Measurements from ENCODE around the gene PRSS53. TPM values are rescaled to one million over a fixed set of nuclear protein-coding genes. Genes with fewer than 3 reads are reported as not detected.
"Not testable (repeated sequence)": the region's sequence is repeated elsewhere in the genome, so short reads cannot be mapped to it uniquely, and the experiment has no call there.

The PRSS53 gene
- total RNA-seq (2014; rRNA removed; shearing (Covaris generic)) = 1.3 and 4.5 TPM in 2 replicates

- H3K4me3 ChIP-seq (ENCODE audit: insufficient read depth, low read depth, low read length) = no peak within 1 kb of the TSS
- no peaks in the 10 kb centered on the region for H3K27me3 ChIP-seq (ENCODE audit: control insufficient read depth, insufficient read depth, low read length)
- peak; percentile 30 for DNase-seq
- peaks cover 12% of the 10 kb centered on the region for H3K36me3 ChIP-seq (replicated peaks; ENCODE audit: control insufficient read depth, insufficient read depth, low read length)
Measured at GRCh38 chr16:31088459-31089183, at the start of gene PRSS53. Gene PRSS53, minus strand, starts transcription at chr16:31088943. Its CDS starts 134 bp downstream, at chr16:31088809.

- DNase-seq; H3K27me3 ChIP-seq (ENCODE audit: control insufficient read depth, insufficient read depth, low read length); H3K36me3 ChIP-seq (replicated peaks; ENCODE audit: control insufficient read depth, insufficient read depth, low read length); H3K4me3 ChIP-seq (ENCODE audit: insufficient read depth, low read depth, low read length): not testable (repeated sequence)
Measured at GRCh38 chr16:31136822-31137499, 48.2 kb upstream of the PRSS53 start.

GRCh38 chr16:31136287-31136662 lies 47.5 kb upstream of the PRSS53 start:
- H3K36me3 ChIP-seq (replicated peaks; ENCODE audit: control insufficient read depth, insufficient read depth, low read length) = peaks cover 13% of the 10 kb centered on the region
- DNase-seq = no peak
- H3K4me3 ChIP-seq (ENCODE audit: insufficient read depth, low read depth, low read length) = no peak overlapping the region
- H3K27me3 ChIP-seq (ENCODE audit: control insufficient read depth, insufficient read depth, low read length) = no peaks in the 10 kb centered on the region

- peak within 1 kb of the TSS; percentile 81 for H3K4me3 ChIP-seq (ENCODE audit: insufficient read depth, low read depth, low read length)
- H3K36me3 ChIP-seq (replicated peaks; ENCODE audit: control insufficient read depth, insufficient read depth, low read length) = peaks cover 13% of the 10 kb centered on the region
- no peaks in the 10 kb centered on the region for H3K27me3 ChIP-seq (ENCODE audit: control insufficient read depth, insufficient read depth, low read length)
- DNase-seq = peak; percentile 89
Measured at GRCh38 chr16:31135535-31136286, 47.0 kb upstream of the PRSS53 start, which contains the start of gene PRSS8. Gene PRSS8, minus strand, starts transcription at chr16:31135727. Its CDS starts 229 bp downstream, at chr16:31135498.

GRCh38 chr16:31134625-31135534 lies 46.1 kb upstream of the PRSS53 start:
- no peaks in the 10 kb centered on the region for H3K27me3 ChIP-seq (ENCODE audit: control insufficient read depth, insufficient read depth, low read length)
- peak; percentile 90 for DNase-seq
- H3K36me3 ChIP-seq (replicated peaks; ENCODE audit: control insufficient read depth, insufficient read depth, low read length) = peaks cover 13% of the 10 kb centered on the region
- H3K4me3 ChIP-seq (ENCODE audit: insufficient read depth, low read depth, low read length) = peak overlapping the region; percentile 81

- Histone ChIP-seq H3K36me3 (replicated peaks; ENCODE audit: control insufficient read depth, insufficient read depth, low read length) (peaks cover 13% of the 10 kb centered on the region), H3K27me3 (ENCODE audit: control insufficient read depth, insufficient read depth, low read length) (no peaks in the 10 kb centered on the region), H3K4me3 (ENCODE audit: insufficient read depth, low read depth, low read length) (peak overlapping the region; percentile 81)
- peak; percentile 72 for DNase-seq
Measured at GRCh38 chr16:31134091-31134571, 45.4 kb upstream of the PRSS53 start.

- H3K36me3 ChIP-seq (replicated peaks; ENCODE audit: control insufficient read depth, insufficient read depth, low read length) = peaks cover 13% of the 10 kb centered on the region
- H3K4me3 ChIP-seq (ENCODE audit: insufficient read depth, low read depth, low read length) = no peak overlapping the region
- no peak for DNase-seq
- H3K27me3 ChIP-seq (ENCODE audit: control insufficient read depth, insufficient read depth, low read length) = no peaks in the 10 kb centered on the region
Measured at GRCh38 chr16:31133046-31133501, 44.3 kb upstream of the PRSS53 start.

GRCh38 chr16:31132303-31132979 lies 43.7 kb upstream of the PRSS53 start:
- peak; percentile 39 for DNase-seq
- peaks cover 13% of the 10 kb centered on the region for H3K36me3 ChIP-seq (replicated peaks; ENCODE audit: control insufficient read depth, insufficient read depth, low read length)
- H3K27me3 ChIP-seq (ENCODE audit: control insufficient read depth, insufficient read depth, low read length) = no peaks in the 10 kb centered on the region
- H3K4me3 ChIP-seq (ENCODE audit: insufficient read depth, low read depth, low read length) = no peak overlapping the region

- no peaks in the 10 kb centered on the region for H3K27me3 ChIP-seq (ENCODE audit: control insufficient read depth, insufficient read depth, low read length)
- peaks cover 15% of the 10 kb centered on the region for H3K36me3 ChIP-seq (replicated peaks; ENCODE audit: control insufficient read depth, insufficient read depth, low read length)
- no peak overlapping the region for H3K4me3 ChIP-seq (ENCODE audit: insufficient read depth, low read depth, low read length)
- DNase-seq = peak; percentile 30
Measured at GRCh38 chr16:31131841-31132271, 43.1 kb upstream of the PRSS53 start.

GRCh38 chr16:31131416-31131815 lies 42.7 kb upstream of the PRSS53 start:
- no peak for DNase-seq
- H3K4me3 ChIP-seq (ENCODE audit: insufficient read depth, low read depth, low read length) = no peak overlapping the region
- H3K36me3 ChIP-seq (replicated peaks; ENCODE audit: control insufficient read depth, insufficient read depth, low read length) = peaks cover 15% of the 10 kb centered on the region
- H3K27me3 ChIP-seq (ENCODE audit: control insufficient read depth, insufficient read depth, low read length) = no peaks in the 10 kb centered on the region

- H3K4me3 ChIP-seq (ENCODE audit: insufficient read depth, low read depth, low read length) = no peak overlapping the region
- DNase-seq = peak; percentile 86
- H3K27me3 ChIP-seq (ENCODE audit: control insufficient read depth, insufficient read depth, low read length) = no peaks in the 10 kb centered on the region
- H3K36me3 ChIP-seq (replicated peaks; ENCODE audit: control insufficient read depth, insufficient read depth, low read length) = peaks cover 15% of the 10 kb centered on the region
Measured at GRCh38 chr16:31130899-31131298, 42.2 kb upstream of the PRSS53 start.

- Histone ChIP-seq H3K4me3 (ENCODE audit: insufficient read depth, low read depth, low read length) (no peak overlapping the region), H3K36me3 (replicated peaks; ENCODE audit: control insufficient read depth, insufficient read depth, low read length) (peaks cover 15% of the 10 kb centered on the region), H3K27me3 (ENCODE audit: control insufficient read depth, insufficient read depth, low read length) (no peaks in the 10 kb centered on the region)
- DNase-seq = peak; percentile 61
Measured at GRCh38 chr16:31130336-31130891, 41.7 kb upstream of the PRSS53 start.
